Ovary (tissue), 3 donors: ENCODE measurements around the gene ACVR1C.

Source experiments
- EP300 ChIP-seq: sonication (generic); formaldehyde crosslinking; IDR thresholded peaks from one replicate; pipeline ENCODE4 v1.6.1; 2017; ENCODE audit warnings: antibody characterized with exemption
- POLR2A ChIP-seq: fragments of 450-650 bp; IDR thresholded peaks from one replicate; pipeline ENCODE4 v1.6.1; 2017; ENCODE audit warnings: antibody characterized with exemption, mild to moderate bottlenecking, moderate library complexity
- TF ChIP-seq, protein P1 (sequence below), 3 donors: fragments of 450-650 bp in 2 of 3; fragments of 200-600 bp in 1 of 3; IDR thresholded peaks; one replicate each; pipeline versions ENCODE4 v1.5.1 to v1.8.0; 2016 to 2022; ENCODE audit warnings: antibody characterized with exemption in 3 of 3, mild to moderate bottlenecking in 1 of 3
- donor health status: DM: no; HTN: no; CAD: no.

DNA sequence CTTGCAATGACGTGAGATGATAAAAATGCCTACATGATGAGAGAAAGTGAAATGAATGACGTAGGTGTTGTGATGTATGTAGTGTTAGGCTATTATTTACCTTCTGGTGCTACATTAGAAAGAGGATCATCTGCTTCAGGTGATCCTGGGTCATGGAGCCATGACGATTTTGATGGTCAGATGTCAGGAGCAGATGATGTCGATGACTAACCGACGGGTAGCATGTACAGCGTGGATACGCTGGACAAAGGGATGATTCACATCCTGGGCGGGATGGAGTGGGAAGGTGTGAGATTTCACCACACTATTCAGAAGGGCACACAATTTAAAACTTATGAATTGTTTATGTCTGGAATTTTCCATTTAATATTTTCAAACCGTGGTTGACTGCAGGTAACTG, 43.5 kb upstream of the ACVR1C start:
- TF ChIP-seq, protein P1, sequence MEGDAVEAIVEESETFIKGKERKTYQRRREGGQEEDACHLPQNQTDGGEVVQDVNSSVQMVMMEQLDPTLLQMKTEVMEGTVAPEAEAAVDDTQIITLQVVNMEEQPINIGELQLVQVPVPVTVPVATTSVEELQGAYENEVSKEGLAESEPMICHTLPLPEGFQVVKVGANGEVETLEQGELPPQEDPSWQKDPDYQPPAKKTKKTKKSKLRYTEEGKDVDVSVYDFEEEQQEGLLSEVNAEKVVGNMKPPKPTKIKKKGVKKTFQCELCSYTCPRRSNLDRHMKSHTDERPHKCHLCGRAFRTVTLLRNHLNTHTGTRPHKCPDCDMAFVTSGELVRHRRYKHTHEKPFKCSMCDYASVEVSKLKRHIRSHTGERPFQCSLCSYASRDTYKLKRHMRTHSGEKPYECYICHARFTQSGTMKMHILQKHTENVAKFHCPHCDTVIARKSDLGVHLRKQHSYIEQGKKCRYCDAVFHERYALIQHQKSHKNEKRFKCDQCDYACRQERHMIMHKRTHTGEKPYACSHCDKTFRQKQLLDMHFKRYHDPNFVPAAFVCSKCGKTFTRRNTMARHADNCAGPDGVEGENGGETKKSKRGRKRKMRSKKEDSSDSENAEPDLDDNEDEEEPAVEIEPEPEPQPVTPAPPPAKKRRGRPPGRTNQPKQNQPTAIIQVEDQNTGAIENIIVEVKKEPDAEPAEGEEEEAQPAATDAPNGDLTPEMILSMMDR (IDR thresholded peaks at IDR 0.05), result no peak
- TF ChIP-seq EP300, result no peak
- no peak for TF ChIP-seq POLR2A
